GM12801 (cell line): ENCODE data around the gene PLEKHN1.

Experiments used
- TF ChIP-seq, protein P1 (sequence below): IDR thresholded peaks from one replicate; pipeline ENCODE4 v1.5.1; 2011; ENCODE audit warnings: control low read depth; ENCODE audit not compliant: insufficient read length; ENCODE audit errors: extremely low read depth

PLEKHN1 gene

DNA sequence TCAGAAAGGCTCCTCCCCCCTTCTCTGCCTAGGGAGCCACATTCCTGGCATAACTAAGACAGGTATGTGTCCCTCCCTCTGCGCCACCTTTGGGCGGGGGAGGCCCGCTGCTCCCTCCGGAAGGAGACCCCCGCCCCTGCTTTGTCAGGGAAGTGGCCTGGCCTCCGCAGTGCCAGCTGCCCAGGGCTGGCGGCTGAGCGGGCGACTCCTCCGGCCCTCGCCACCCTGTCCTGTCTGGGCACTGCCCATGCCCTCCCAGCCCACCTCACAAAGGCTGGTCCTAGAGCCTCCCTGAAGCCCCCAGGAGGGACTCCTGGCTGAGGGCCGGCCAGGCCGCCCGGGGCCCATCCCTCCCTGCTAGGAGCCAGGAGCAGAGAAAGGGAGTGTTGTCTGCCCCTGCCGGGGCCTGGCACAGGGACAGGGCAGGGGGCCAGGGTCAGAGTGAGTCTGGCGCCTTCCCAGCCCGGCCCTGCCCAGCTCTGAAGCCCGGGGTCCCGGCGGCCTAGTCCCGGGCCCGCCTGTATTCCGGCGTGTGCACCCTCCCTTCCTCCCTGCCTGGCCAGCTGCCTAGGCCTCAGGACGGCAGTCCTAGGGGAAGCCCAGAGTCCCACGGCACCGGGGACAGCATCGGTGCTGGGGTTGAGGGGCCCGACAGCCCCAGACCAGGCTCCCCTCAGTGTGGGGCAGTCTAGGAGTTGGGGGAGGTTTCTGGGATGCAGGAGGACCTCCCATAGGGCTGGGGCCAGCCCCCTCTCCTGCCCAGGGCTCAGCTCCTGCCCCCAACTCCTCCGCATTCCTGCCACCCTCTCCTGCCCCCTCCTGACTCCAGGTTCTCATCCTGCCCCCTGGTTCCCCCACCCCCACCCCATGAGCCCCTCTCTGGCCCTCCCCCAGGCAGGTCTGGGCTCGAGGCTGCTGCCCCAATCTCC, 58.8 kb downstream of the PLEKHN1 start:
- TF ChIP-seq, protein P1, sequence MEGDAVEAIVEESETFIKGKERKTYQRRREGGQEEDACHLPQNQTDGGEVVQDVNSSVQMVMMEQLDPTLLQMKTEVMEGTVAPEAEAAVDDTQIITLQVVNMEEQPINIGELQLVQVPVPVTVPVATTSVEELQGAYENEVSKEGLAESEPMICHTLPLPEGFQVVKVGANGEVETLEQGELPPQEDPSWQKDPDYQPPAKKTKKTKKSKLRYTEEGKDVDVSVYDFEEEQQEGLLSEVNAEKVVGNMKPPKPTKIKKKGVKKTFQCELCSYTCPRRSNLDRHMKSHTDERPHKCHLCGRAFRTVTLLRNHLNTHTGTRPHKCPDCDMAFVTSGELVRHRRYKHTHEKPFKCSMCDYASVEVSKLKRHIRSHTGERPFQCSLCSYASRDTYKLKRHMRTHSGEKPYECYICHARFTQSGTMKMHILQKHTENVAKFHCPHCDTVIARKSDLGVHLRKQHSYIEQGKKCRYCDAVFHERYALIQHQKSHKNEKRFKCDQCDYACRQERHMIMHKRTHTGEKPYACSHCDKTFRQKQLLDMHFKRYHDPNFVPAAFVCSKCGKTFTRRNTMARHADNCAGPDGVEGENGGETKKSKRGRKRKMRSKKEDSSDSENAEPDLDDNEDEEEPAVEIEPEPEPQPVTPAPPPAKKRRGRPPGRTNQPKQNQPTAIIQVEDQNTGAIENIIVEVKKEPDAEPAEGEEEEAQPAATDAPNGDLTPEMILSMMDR: no peak
